WTC11 (cell line): Measurements from ENCODE around the gene CRADD. TPM values are rescaled to one million over a fixed set of nuclear protein-coding genes. Genes with fewer than 3 reads are reported as not detected.
A peak's percentile ranks its signal among the peaks of the same experiment; 100 is the strongest.

Source experiments
- ATAC-seq: fragments of 200-7000 bp; cut with Tn5 transposase; 2 replicates; pipeline ENCODE4 v1.10.0; 2021; ENCODE audit warnings: mild to moderate bottlenecking, moderate library complexity
- CTCF ChIA-PET: fragments of 300-600 bp; sonication (Branson Sonifier 250); formaldehyde crosslinking; loops from one replicate; lab custom pipeline; 2021; ENCODE audit warnings: antibody characterized with exemption; lab: Charles Lee
- POLR2A ChIA-PET: fragments of 350-600 bp; sonication (Branson Sonifier 250); formaldehyde crosslinking; loops from one replicate; lab custom pipeline; 2021; ENCODE audit warnings: antibody characterized with exemption; lab: Charles Lee
- DNase-seq: peaks from one replicate; pipeline ENCODE4 v3.0.0; 2021; ENCODE audit warnings: low spot score
- H3K27ac Mint-ChIP-seq: 2 replicates; pipeline ENCODE4 v1.8.0; 2021; ENCODE audit warnings: mixed read lengths
- H3K27me3 Mint-ChIP-seq: 2 replicates; pipeline ENCODE4 v1.8.0; 2021; ENCODE audit warnings: low read depth, mild to moderate bottlenecking, moderate library complexity, mixed read lengths
- H3K36me3 Mint-ChIP-seq: 2 replicates; pipeline ENCODE4 v1.8.0; 2021; ENCODE audit warnings: mixed read lengths
- H3K4me1 Mint-ChIP-seq: 2 replicates; pipeline ENCODE4 v1.8.0; 2022; ENCODE audit warnings: mixed read lengths
- H3K4me3 Mint-ChIP-seq: 2 replicates; pipeline ENCODE4 v1.8.0; 2021; ENCODE audit warnings: mild to moderate bottlenecking, moderate library complexity, mixed read lengths
- H3K9me3 Mint-ChIP-seq: 2 replicates; pipeline ENCODE4 v1.8.0; 2021; ENCODE audit warnings: mixed read lengths
- ATF1 ChIP-seq: sonication (generic); formaldehyde crosslinking; IDR thresholded peaks from 2 replicates; pipeline ENCODE4 v1.8.1; 2023; ENCODE audit warnings: mild to moderate bottlenecking, moderate library complexity, missing genetic modification reagents
- ETV6 ChIP-seq: sonication (generic); formaldehyde crosslinking; IDR thresholded peaks from 2 replicates; pipeline ENCODE4 v1.8.1; 2022; ENCODE audit warnings: mild to moderate bottlenecking, missing genetic modification reagents
- IRF1 ChIP-seq: sonication (generic); formaldehyde crosslinking; IDR thresholded peaks from 2 replicates; pipeline ENCODE4 v1.8.0; 2023; ENCODE audit warnings: missing genetic modification reagents
- MYBL2 ChIP-seq: sonication (generic); formaldehyde crosslinking; IDR thresholded peaks from 2 replicates; pipeline ENCODE4 v1.8.1; 2023; ENCODE audit warnings: mild to moderate bottlenecking, moderate library complexity, missing genetic modification reagents
- NR1H2 ChIP-seq: sonication (generic); formaldehyde crosslinking; IDR thresholded peaks from 2 replicates; pipeline ENCODE4 v1.9.0; 2021; ENCODE audit warnings: mild to moderate bottlenecking, moderate library complexity, missing genetic modification reagents
- SMAD4 ChIP-seq: sonication (generic); formaldehyde crosslinking; IDR thresholded peaks from 2 replicates; pipeline ENCODE4 v1.8.0; 2022; ENCODE audit warnings: mild to moderate bottlenecking, missing genetic modification reagents
- TEAD4 ChIP-seq: sonication (generic); formaldehyde crosslinking; IDR thresholded peaks from 2 replicates; pipeline ENCODE4 v1.8.0; 2022; ENCODE audit warnings: mild to moderate bottlenecking, missing genetic modification reagents
- ZNF416 ChIP-seq: fragments of 250-450 bp; sonication (Bioruptor Pico); IDR thresholded peaks from 2 replicates; pipeline ENCODE4 v1.9.0; 2021; ENCODE audit warnings: mild to moderate bottlenecking, inconsistent platforms
- ZNF512 ChIP-seq: sonication (generic); formaldehyde crosslinking; IDR thresholded peaks from 2 replicates; pipeline ENCODE4 v1.8.1; 2022; ENCODE audit warnings: missing genetic modification reagents, borderline replicate concordance
- ZNF532 ChIP-seq: fragments of 250-450 bp; sonication (Bioruptor Pico); IDR thresholded peaks from 2 replicates; pipeline ENCODE4 v1.9.0; 2021; ENCODE audit warnings: mild to moderate bottlenecking, borderline replicate concordance
- ZSCAN18 ChIP-seq: fragments of 250-450 bp; sonication (Bioruptor Pico); IDR thresholded peaks from 2 replicates; pipeline ENCODE4 v2.1.2; 2022; ENCODE audit warnings: mild to moderate bottlenecking, moderate library complexity
- total RNA-seq: library from RNA; stranded (reverse); gene quantifications from 3 replicates; pipeline ENCODE4 v1.2.3, GENCODE V29; 2021
- TF ChIP-seq, protein P1 (sequence below): sonication (generic); formaldehyde crosslinking; IDR thresholded peaks from 2 replicates; pipeline ENCODE4 v1.8.1; 2022; ENCODE audit warnings: low read depth, missing genetic modification reagents, borderline replicate concordance
- TF ChIP-seq, protein P2 (sequence below): sonication (generic); formaldehyde crosslinking; conservative IDR thresholded peaks from 2 replicates; pipeline ENCODE4 v1.8.1; 2022; ENCODE audit warnings: mild to moderate bottlenecking, missing genetic modification reagents
- TF ChIP-seq, protein P3 (sequence below): sonication (generic); formaldehyde crosslinking; IDR thresholded peaks from 2 replicates; pipeline ENCODE4 v1.8.1; 2023; ENCODE audit warnings: mild to moderate bottlenecking, moderate library complexity, missing genetic modification reagents

Gene CRADD
- total RNA-seq, 1 experiment from 2014 or later = 11.6 TPM

DNA sequence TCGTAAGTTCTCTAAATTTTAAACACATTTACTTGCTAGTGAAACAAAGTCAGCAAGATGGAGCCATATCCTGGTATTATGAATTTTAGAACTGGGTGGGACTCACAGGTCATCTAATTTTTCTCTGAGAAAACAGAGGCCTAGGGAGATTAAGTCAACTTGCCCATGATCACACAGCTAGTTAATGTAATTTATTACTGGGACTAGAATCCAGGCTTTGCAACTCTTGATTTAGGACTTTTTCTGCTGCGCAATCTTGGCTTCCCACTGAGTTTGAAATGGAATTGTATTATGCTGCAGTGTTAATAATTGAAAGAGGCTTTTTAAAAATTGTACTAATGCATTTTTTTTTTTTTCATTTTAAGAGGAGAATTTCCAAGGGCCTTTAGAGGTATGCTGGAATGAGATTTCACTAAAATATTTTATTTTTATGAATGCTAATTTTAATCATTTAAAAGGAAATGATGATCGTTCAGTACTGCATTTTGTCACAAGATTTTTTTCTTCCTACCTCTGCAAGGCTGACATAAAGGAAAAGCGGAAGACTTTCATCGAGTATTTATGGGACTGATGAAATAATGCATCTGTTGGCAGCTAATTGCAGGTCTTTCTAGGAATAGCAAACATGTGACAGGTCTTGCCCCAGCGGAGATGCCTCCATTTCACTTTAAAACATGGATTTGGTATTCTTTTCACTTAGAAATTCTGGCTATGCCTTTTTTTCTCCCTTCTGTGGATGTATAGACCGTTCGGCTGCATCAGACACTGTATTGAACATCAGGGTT lies 9.6 kb downstream of the CRADD start (continued):
- TF ChIP-seq ZNF532 (CRISPR knock-in tag) (no peak), ZNF416 (CRISPR knock-in tag) (no peak), ATF1 (CRISPR knock-in tag) (no peak), NR1H2 (no peak), ETV6 (CRISPR knock-in tag) (no peak), IRF1 (CRISPR knock-in tag) (no peak), ZSCAN18 (CRISPR knock-in tag) (no peak), ZNF512 (CRISPR knock-in tag) (no peak), TEAD4 (CRISPR knock-in tag) (no peak), MYBL2 (no peak)
- TF ChIP-seq, protein P1, sequence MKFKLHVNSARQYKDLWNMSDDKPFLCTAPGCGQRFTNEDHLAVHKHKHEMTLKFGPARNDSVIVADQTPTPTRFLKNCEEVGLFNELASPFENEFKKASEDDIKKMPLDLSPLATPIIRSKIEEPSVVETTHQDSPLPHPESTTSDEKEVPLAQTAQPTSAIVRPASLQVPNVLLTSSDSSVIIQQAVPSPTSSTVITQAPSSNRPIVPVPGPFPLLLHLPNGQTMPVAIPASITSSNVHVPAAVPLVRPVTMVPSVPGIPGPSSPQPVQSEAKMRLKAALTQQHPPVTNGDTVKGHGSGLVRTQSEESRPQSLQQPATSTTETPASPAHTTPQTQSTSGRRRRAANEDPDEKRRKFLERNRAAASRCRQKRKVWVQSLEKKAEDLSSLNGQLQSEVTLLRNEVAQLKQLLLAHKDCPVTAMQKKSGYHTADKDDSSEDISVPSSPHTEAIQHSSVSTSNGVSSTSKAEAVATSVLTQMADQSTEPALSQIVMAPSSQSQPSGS (CRISPR knock-in tag) = no peak
- TF ChIP-seq, protein P2, sequence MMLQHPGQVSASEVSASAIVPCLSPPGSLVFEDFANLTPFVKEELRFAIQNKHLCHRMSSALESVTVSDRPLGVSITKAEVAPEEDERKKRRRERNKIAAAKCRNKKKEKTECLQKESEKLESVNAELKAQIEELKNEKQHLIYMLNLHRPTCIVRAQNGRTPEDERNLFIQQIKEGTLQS (CRISPR knock-in tag) = no peak
- TF ChIP-seq, all 79 proteins: peak for 0

DNA sequence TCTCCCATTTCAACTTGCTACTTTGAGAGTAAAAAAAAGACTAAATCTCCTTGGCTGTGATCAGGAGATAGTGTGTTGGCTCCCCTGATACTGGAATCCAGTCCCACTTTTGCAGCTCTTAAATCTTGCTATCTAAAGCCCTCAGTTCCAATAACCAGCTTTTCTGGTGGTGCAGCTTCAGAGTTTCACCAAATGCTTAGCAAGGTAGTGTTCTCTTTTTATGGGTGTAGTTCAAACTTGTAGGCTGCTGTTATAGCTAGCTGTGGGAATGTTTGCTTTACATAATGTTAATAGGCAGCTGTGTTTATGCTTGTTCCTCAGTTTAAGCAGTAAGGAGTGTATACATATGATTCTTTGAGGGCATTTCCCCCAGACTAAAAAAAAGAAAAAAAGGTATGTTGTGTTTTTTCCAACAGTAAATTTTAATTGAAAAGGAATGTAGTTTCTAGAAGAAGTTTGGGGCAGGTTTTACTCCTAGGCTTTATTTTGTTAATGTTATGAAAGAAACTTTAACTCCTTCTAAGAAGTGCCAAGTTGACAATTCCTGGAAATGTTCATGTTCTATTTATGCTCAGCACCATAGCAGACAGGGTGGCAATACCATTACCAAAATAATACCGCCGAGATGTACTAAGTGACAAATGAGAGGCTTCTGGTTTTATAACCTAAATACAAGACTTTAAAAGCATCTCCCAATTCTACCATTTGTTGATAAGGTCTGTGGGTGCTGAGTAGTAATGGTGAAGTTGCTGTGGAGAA lies 12.1 kb downstream of the CRADD start:
- ChIA-PET CTCF (interaction anchor here (1.0 to 1.3 kb wide), 4 partner anchors 11 to 302 kb away, joined by 3 read pairs; no protein-coding TSS in a partner anchor), POLR2A (no interaction called here)
- peaks cover 30% of the 10 kb centered on the region for H3K4me1 Mint-ChIP-seq
- H3K27me3 Mint-ChIP-seq = no peaks in the 10 kb centered on the region
- DNase-seq = no peak
- ATAC-seq = no peak
- 0 out of 2 replicates have a peak, but pooled peaks cover 8% of the 10 kb centered on the region for H3K9me3 Mint-ChIP-seq
- H3K27ac Mint-ChIP-seq = peak overlapping the region; percentile 0; the same call in 1 of the 2 replicates
- no peaks in the 10 kb centered on the region for H3K36me3 Mint-ChIP-seq
- no peak overlapping the region for H3K4me3 Mint-ChIP-seq
- TF ChIP-seq, protein P3, sequence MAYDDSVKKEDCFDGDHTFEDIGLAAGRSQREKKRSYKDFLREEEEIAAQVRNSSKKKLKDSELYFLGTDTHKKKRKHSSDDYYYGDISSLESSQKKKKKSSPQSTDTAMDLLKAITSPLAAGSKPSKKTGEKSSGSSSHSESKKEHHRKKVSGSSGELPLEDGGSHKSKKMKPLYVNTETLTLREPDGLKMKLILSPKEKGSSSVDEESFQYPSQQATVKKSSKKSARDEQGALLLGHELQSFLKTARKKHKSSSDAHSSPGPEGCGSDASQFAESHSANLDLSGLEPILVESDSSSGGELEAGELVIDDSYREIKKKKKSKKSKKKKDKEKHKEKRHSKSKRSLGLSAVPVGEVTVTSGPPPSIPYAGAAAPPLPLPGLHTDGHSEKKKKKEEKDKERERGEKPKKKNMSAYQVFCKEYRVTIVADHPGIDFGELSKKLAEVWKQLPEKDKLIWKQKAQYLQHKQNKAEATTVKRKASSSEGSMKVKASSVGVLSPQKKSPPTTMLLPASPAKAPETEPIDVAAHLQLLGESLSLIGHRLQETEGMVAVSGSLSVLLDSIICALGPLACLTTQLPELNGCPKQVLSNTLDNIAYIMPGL (CRISPR knock-in tag) = no peak
- no peak for TF ChIP-seq IRF1 (CRISPR knock-in tag)
- TF ChIP-seq SMAD4 = no peak
